IMR-90 (cell line): ENCODE data around the gene ST14. TPM values are rescaled to one million over a fixed set of nuclear protein-coding genes. Genes with fewer than 3 reads are reported as not detected.

ENCODE experiments used
- ATAC-seq: fragments of 200-7000 bp; cut with Tn5 transposase; 2 replicates; pipeline ENCODE4 v1.9.1; 2020; ENCODE audit warnings: low read depth, mild to moderate bottlenecking, moderate library complexity
- BruUV-seq: library from RNA; stranded (reverse); fragments of 400-500 nt; replicated peaks from 2 replicates; lab custom pipeline; 2021; lab: Mats Ljungman, UMichigan
- CTCF ChIA-PET: fragments of 300-600 bp; formaldehyde crosslinking; extraction: SDS; loops from one replicate; lab custom pipeline; 2021; ENCODE audit warnings: antibody characterized with exemption; lab: Yijun Ruan, JAX
- POLR2A ChIA-PET: fragments of 300-600 bp; sonication (Branson Sonifier 250); formaldehyde crosslinking; loops from one replicate; lab custom pipeline; 2022; ENCODE audit warnings: antibody characterized with exemption; ENCODE audit not compliant: unreplicated experiment; lab: Charles Lee
- DNase-seq: peaks from one replicate; pipeline ENCODE4 v3.0.0; 2013
- H2AFZ ChIP-seq: replicated peaks from 2 replicates; pipeline ENCODE3; 2013; ENCODE audit warnings: low read length, mild to moderate bottlenecking; ENCODE audit not compliant: poor library complexity
- H2AK5ac ChIP-seq: 2 replicates; pipeline ENCODE4 v1.6.1; 2013; ENCODE audit warnings: low read depth, low read length, inconsistent platforms
- H2AK9ac ChIP-seq: replicated peaks from 2 replicates; pipeline ENCODE3; 2013; ENCODE audit warnings: mild to moderate bottlenecking, low read depth, low read length, moderate library complexity; ENCODE audit not compliant: poor library complexity
- H2BK120ac ChIP-seq: 2 replicates; pipeline ENCODE4 v1.6.1; 2013; ENCODE audit warnings: low read depth, low read length, inconsistent platforms
- H2BK15ac ChIP-seq: 3 replicates; pipeline ENCODE4 v1.6.1; 2013; ENCODE audit warnings: low read depth, low read length, inconsistent platforms
- H2BK20ac ChIP-seq: 2 replicates; pipeline ENCODE4 v1.6.1; 2013; ENCODE audit warnings: low read depth, mild to moderate bottlenecking, inconsistent platforms, low read length, moderate library complexity
- H2BK5ac ChIP-seq: 2 replicates; pipeline ENCODE4 v1.6.1; 2013; ENCODE audit warnings: mild to moderate bottlenecking, low read depth, low read length, inconsistent platforms; ENCODE audit not compliant: poor library complexity, severe bottlenecking
- H3K14ac ChIP-seq: replicated peaks from 2 replicates; pipeline ENCODE4 v1.6.1; 2013; ENCODE audit warnings: low read depth, low read length, inconsistent platforms
- H3K18ac ChIP-seq: 2 replicates; pipeline ENCODE4 v1.6.1; 2013; ENCODE audit warnings: low read depth, low read length, control low read depth
- H3K23ac ChIP-seq: 2 replicates; pipeline ENCODE4 v1.6.1; 2013; ENCODE audit warnings: low read depth, low read length, inconsistent platforms
- H3K27ac ChIP-seq: 2 replicates; pipeline ENCODE4 v1.5.1; 2013; ENCODE audit warnings: mild to moderate bottlenecking, control low read depth, low read length; ENCODE audit not compliant: insufficient read depth
- H3K27me3 ChIP-seq: 2 replicates; pipeline ENCODE4 v1.6.1; 2013; ENCODE audit warnings: low read length; ENCODE audit not compliant: control insufficient read depth, insufficient read depth
- H3K36me3 ChIP-seq: 2 replicates; pipeline ENCODE4 v1.6.1; 2013; ENCODE audit warnings: low read length, mixed read lengths; ENCODE audit not compliant: control insufficient read depth, insufficient read depth
- H3K4ac ChIP-seq: 2 replicates; pipeline ENCODE4 v1.6.1; 2013; ENCODE audit warnings: low read depth, low read length, inconsistent platforms
- H3K4me1 ChIP-seq: 2 replicates; pipeline ENCODE4 v1.6.1; 2013; ENCODE audit warnings: low read length, mixed read lengths; ENCODE audit not compliant: control insufficient read depth, insufficient read depth
- H3K4me2 ChIP-seq: 2 replicates; pipeline ENCODE4 v1.6.1; 2013; ENCODE audit warnings: low read depth, mild to moderate bottlenecking, control low read depth, low read length, moderate library complexity
- H3K4me3 ChIP-seq: 2 replicates; pipeline ENCODE4 v1.5.1; 2013; ENCODE audit warnings: low read depth, mild to moderate bottlenecking, control low read depth, low read length, moderate library complexity; ENCODE audit not compliant: insufficient read depth
- H3K56ac ChIP-seq: 2 replicates; pipeline ENCODE4 v1.6.1; 2013; ENCODE audit warnings: low read length, inconsistent platforms; ENCODE audit not compliant: insufficient read depth; ENCODE audit errors: extremely low read depth
- H3K79me1 ChIP-seq, 2 experiments: 2 replicates each; pipeline ENCODE4 v1.6.1; 2013; ENCODE audit warnings: low read length in 2 of 2, inconsistent platforms in 1 of 2, low read depth in 1 of 2
- H3K9ac ChIP-seq: 2 replicates; pipeline ENCODE4 v1.6.1; 2013; ENCODE audit warnings: low read depth, low read length, control low read depth
- H3K9me1 ChIP-seq: 2 replicates; pipeline ENCODE4 v1.6.1; 2013; ENCODE audit warnings: low read length, inconsistent platforms; ENCODE audit not compliant: insufficient read depth
- H3K9me3 ChIP-seq: 2 replicates; pipeline ENCODE4 v1.6.1; 2013; ENCODE audit warnings: low read length; ENCODE audit not compliant: control insufficient read depth, insufficient read depth
- H4K20me1 ChIP-seq: 2 replicates; pipeline ENCODE4 v1.6.1; 2013; ENCODE audit warnings: low read length, inconsistent platforms; ENCODE audit not compliant: insufficient read depth
- H4K5ac ChIP-seq: 2 replicates; pipeline ENCODE4 v1.6.1; 2013; ENCODE audit warnings: mild to moderate bottlenecking, low read depth, low read length, control low read depth
- H4K8ac ChIP-seq, 2 experiments: 2 replicates each; pipeline ENCODE4 v1.6.1; 2013; ENCODE audit warnings: low read depth in 2 of 2, low read length in 2 of 2, control low read depth in 1 of 2, inconsistent platforms in 1 of 2
- H4K91ac ChIP-seq: 2 replicates; pipeline ENCODE4 v1.6.1; 2013; ENCODE audit warnings: low read depth, low read length, inconsistent platforms; ENCODE audit not compliant: insufficient read depth
- FOS ChIP-seq: fragments of 150-350 bp; IDR thresholded peaks from 2 replicates; pipeline ENCODE4 v1.6.1; 2016; ENCODE audit warnings: low read depth, low read length
- RFX5 ChIP-seq: IDR thresholded peaks from 2 replicates; pipeline ENCODE4 v1.8.0; 2012; ENCODE audit warnings: low read depth, mild to moderate bottlenecking, low read length, moderate library complexity
- SMC3 ChIP-seq: fragments of 150-350 bp; IDR thresholded peaks from 2 replicates; pipeline ENCODE4 v1.6.1; 2016; ENCODE audit warnings: low read depth, mild to moderate bottlenecking, antibody characterized with exemption, low read length, moderate library complexity
- WGBS, 2 experiments: methylation state at CpG; one replicate each; pipeline versions ENCODE4 v1.1.5 to v1.1.7; 2013; ENCODE audit warnings: missing lambda C conversion rate in 2 of 2; ENCODE audit not compliant: insufficient read length in 1 of 2; ENCODE audit errors: extremely low coverage in 2 of 2; 5-methylcytosine and 5-hydroxymethylcytosine counted together
- dilution Hi-C: fragments of 300-500 bp; cut with HindIII; formaldehyde crosslinking; loops from one replicate; pipeline ENCODE4 v1.14.3; 2018; ENCODE audit warnings: low sequenced_read_pairs; ENCODE audit not compliant: unreplicated experiment
- in situ Hi-C: fragments of 300-500 bp; cut with MboI; formaldehyde crosslinking; loops from 3 replicates; pipeline ENCODE4 v1.14.3; 2019; ENCODE audit warnings: low sequenced_read_pairs, inconsistent platforms, mixed read lengths
- intact Hi-C: fragments of 100-400 bp; cut with micrococcal nuclease; formaldehyde crosslinking; loops from 2 replicates; pipeline ENCODE4 v1.10.0; 2022
- polyA plus RNA-seq, 3 experiments: library from polyadenylated mRNA; depleted of rRNA; stranded (reverse); fragments of >200 nt; gene quantifications; 2 replicates each; pipeline ENCODE4 v1.2.3, GENCODE V29; 2012; ENCODE audit warnings: low replicate concordance in 1 of 3
- total RNA-seq: library from RNA; depleted of rRNA; stranded (reverse); fragments of >200 nt; gene quantifications from 2 replicates; pipeline ENCODE4 v1.2.3, GENCODE V29; 2012
- TF ChIP-seq, protein P1 (sequence below): fragments of 150-350 bp; IDR thresholded peaks from 2 replicates; pipeline ENCODE4 v1.6.1; 2016; ENCODE audit warnings: low read depth, mild to moderate bottlenecking, low read length, moderate library complexity, borderline replicate concordance

Gene ST14
- total and polyA plus RNA-seq, 2 of the 4 experiments (the other 2 are of a cell fraction): not detected

DNA sequence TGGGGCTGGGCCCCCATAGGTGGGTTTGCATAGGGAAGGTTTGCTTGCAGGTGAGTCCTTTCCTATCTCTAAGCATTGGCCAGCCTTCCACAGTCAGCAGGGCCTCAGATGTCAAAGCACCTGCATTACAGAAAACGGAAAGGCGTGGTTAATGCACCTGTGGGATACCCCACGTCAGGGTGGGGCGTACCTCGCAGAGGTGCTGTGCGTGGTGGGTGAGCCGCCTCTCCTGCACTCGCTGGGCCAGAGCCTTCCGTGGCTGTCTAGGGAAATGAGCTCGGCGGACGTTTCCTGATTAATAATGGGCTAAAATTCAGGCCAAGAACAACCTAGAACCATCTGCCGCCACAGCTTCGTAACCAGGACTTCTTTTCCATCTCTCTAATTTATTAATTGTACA lies 32.3 kb downstream of the ST14 start:
- no peak overlapping the region for H3K4me3 ChIP-seq
- no peaks in the 10 kb centered on the region for H3K9me3 ChIP-seq
- TF ChIP-seq SMC3 (no peak), RFX5 (no peak), FOS (no peak)
- TF ChIP-seq, protein P1, sequence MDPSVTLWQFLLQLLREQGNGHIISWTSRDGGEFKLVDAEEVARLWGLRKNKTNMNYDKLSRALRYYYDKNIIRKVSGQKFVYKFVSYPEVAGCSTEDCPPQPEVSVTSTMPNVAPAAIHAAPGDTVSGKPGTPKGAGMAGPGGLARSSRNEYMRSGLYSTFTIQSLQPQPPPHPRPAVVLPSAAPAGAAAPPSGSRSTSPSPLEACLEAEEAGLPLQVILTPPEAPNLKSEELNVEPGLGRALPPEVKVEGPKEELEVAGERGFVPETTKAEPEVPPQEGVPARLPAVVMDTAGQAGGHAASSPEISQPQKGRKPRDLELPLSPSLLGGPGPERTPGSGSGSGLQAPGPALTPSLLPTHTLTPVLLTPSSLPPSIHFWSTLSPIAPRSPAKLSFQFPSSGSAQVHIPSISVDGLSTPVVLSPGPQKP: no peak
- no TSS peak for BruUV-seq
- no peak overlapping the region for H3K4me2 ChIP-seq
- ATAC-seq (no peak), DNase-seq (no peak)
- no peak overlapping the region for H4K8ac ChIP-seq
- no peak overlapping the region for H3K23ac ChIP-seq
- intact Hi-C loops (no loop called here), dilution Hi-C loops (no loop called here), in situ Hi-C loops (no loop called here)
- H3K27me3 ChIP-seq: peaks cover 13% of the 10 kb centered on the region
- no peak overlapping the region for H3K18ac ChIP-seq
- no peaks in the 10 kb centered on the region for H3K9me1 ChIP-seq
- POLR2A ChIA-PET: no interaction called here
- H3K9ac ChIP-seq: no peak overlapping the region
- H4K5ac ChIP-seq: no peak overlapping the region
- no peaks in the 10 kb centered on the region for H3K4me1 ChIP-seq
- no peak overlapping the region for H4K91ac ChIP-seq
- 100% methylated on average over 1 of the region's 14 CpGs; no CpG with 5 or more reads in 1 of the 2 experiments for WGBS, 2 experiments
- no peaks in the 10 kb centered on the region for H3K79me1 ChIP-seq
- no peak overlapping the region for H2AK5ac ChIP-seq
- no peaks in the 10 kb centered on the region for H3K36me3 ChIP-seq
- H3K27ac ChIP-seq: no peak overlapping the region
- H2BK120ac ChIP-seq: no peak overlapping the region
- no peak overlapping the region for H2BK5ac ChIP-seq
- no peak overlapping the region for H3K4ac ChIP-seq
- H2AK9ac ChIP-seq: no peak overlapping the region
- H2BK20ac ChIP-seq: no peak overlapping the region
- no peaks in the 10 kb centered on the region for H4K20me1 ChIP-seq
- no peak overlapping the region for H2BK15ac ChIP-seq
- CTCF ChIA-PET: no interaction called here
- no peak overlapping the region for H3K56ac ChIP-seq
- no peak overlapping the region for H2AFZ ChIP-seq
- H3K14ac ChIP-seq: no peak overlapping the region
